GM18867 (cell line): ENCODE measurements around the gene SP2.

Experiments used
- ATAC-seq: cut with Tn5 transposase; IDR thresholded peaks from one replicate; pipeline ENCODE4 v1.9.1; 2021; ENCODE audit warnings: mild to moderate bottlenecking, moderate library complexity; ENCODE audit not compliant: unreplicated experiment

Gene SP2

GRCh38 chr17:47870056-47870455 is 26.0 kb upstream of the SP2 start:
- no peak for ATAC-seq

- ATAC-seq = no peak
These were observed 25.0 kb upstream of the SP2 start for GRCh38 chr17:47871048-47871447.

- no peak for ATAC-seq
These were observed 23.9 kb upstream of the SP2 start for GRCh38 chr17:47872019-47872650.

- no peak for ATAC-seq
These were observed 23.3 kb upstream of the SP2 start for GRCh38 chr17:47872651-47873161.

GRCh38 chr17:47873200-47874090 is 22.6 kb upstream of the SP2 start:
- ATAC-seq = no peak

- no peak for ATAC-seq
These were observed 20.7 kb upstream of the SP2 start for GRCh38 chr17:47875011-47875985.

- no peak for ATAC-seq
These were observed 18.5 kb upstream of the SP2 start for GRCh38 chr17:47877368-47878034.

- no peak for ATAC-seq
These were observed 17.6 kb upstream of the SP2 start for GRCh38 chr17:47878203-47879027.

- ATAC-seq = no peak
These were observed 16.9 kb upstream of the SP2 start for GRCh38 chr17:47879028-47879585.

- ATAC-seq = no peak
These were observed 16.1 kb upstream of the SP2 start for GRCh38 chr17:47879776-47880454.

- ATAC-seq = no peak
These were observed 13.8 kb upstream of the SP2 start for GRCh38 chr17:47882247-47882646.

- ATAC-seq = no peak
These were observed 13.1 kb upstream of the SP2 start for GRCh38 chr17:47882695-47883588.

GRCh38 chr17:47883589-47884426 is 12.2 kb upstream of the SP2 start:
- no peak for ATAC-seq

- ATAC-seq = no peak
These were observed 11.7 kb upstream of the SP2 start for GRCh38 chr17:47884427-47884740.

- ATAC-seq = no peak
These were observed 10.9 kb upstream of the SP2 start for GRCh38 chr17:47884905-47885730.

- ATAC-seq = no peak
These were observed 7.7 kb upstream of the SP2 start for GRCh38 chr17:47888293-47888692.
